C4-2B (cell line): ENCODE data around the gene CFAP410.

Experiments
- H3K27ac ChIP-seq: fragments of 450-650 bp; 2 replicates; pipeline ENCODE4 v1.5.1; 2017
- CTCF ChIP-seq: fragments of 450-650 bp; conservative IDR thresholded peaks from 2 replicates; pipeline ENCODE4 v1.5.1; 2017; ENCODE audit warnings: mild to moderate bottlenecking
- ZFX ChIP-seq: fragments of 450-650 bp; IDR thresholded peaks from 2 replicates; pipeline ENCODE4 v1.6.1; 2017

Gene CFAP410

GRCh38 chr21:44338971-44339910 is at the start of gene CFAP410:
CFAP410 (minus strand) TSS chr21:44339390; CDS start chr21:44339194, 196 bp downstream.
- TF ChIP-seq CTCF: no peak
- peak; percentile 52; the same call in 1 of the 2 replicates for TF ChIP-seq ZFX
- H3K27ac ChIP-seq: peak within 1 kb of the TSS; percentile 95

- TF ChIP-seq CTCF (no peak), ZFX (no peak)
- H3K27ac ChIP-seq: no peak overlapping the region
These were observed 45.8 kb upstream of the CFAP410 start for GRCh38 chr21:44384968-44385367.

GRCh38 chr21:44383216-44383615 is 44.0 kb upstream of the CFAP410 start:
- H3K27ac ChIP-seq: no peak overlapping the region
- no peak for TF ChIP-seq CTCF
- TF ChIP-seq ZFX: no peak

- no peak overlapping the region for H3K27ac ChIP-seq
- TF ChIP-seq CTCF (no peak), ZFX (no peak)
These were observed 43.3 kb upstream of the CFAP410 start for GRCh38 chr21:44382536-44382935.

- TF ChIP-seq CTCF (no peak), ZFX (no peak)
- H3K27ac ChIP-seq: no peak overlapping the region
These were observed 42.7 kb upstream of the CFAP410 start for GRCh38 chr21:44381874-44382273.

- H3K27ac ChIP-seq: no peak overlapping the region
- TF ChIP-seq ZFX (no peak), CTCF (no peak)
These were observed 41.7 kb upstream of the CFAP410 start for GRCh38 chr21:44380876-44381275.

- H3K27ac ChIP-seq: no peak overlapping the region
- no peak for TF ChIP-seq CTCF
- TF ChIP-seq ZFX: no peak
These were observed 41.0 kb upstream of the CFAP410 start for GRCh38 chr21:44379991-44380865.
